GM12874 (cell line): ENCODE results near the gene AHDC1.

Experiments
- CTCF ChIP-seq: IDR thresholded peaks from 2 replicates; pipeline ENCODE4 v1.5.1; 2011; ENCODE audit warnings: low read depth, mild to moderate bottlenecking, control low read depth, low read length, moderate library complexity; ENCODE audit not compliant: insufficient read depth

Gene AHDC1

GRCh38 chr1:27544834-27545233 lies 59.1 kb downstream of the AHDC1 start:
- no peak for TF ChIP-seq CTCF

- TF ChIP-seq CTCF, result no peak
These were observed 60.7 kb downstream of the AHDC1 start for GRCh38 chr1:27543284-27543683.

- TF ChIP-seq CTCF, result no peak
These were observed 61.3 kb downstream of the AHDC1 start for GRCh38 chr1:27542463-27543273.

GRCh38 chr1:27539901-27540861 lies 63.8 kb downstream of the AHDC1 start:
- TF ChIP-seq CTCF, result no peak

- TF ChIP-seq CTCF, result no peak
These were observed 65.2 kb downstream of the AHDC1 start for GRCh38 chr1:27538793-27539192.

GRCh38 chr1:27536767-27537166 lies 67.2 kb downstream of the AHDC1 start:
- TF ChIP-seq CTCF, result no peak
